Sigmoid colon (tissue), 7 donors: ENCODE measurements around the gene FUT7. TPM values are rescaled to one million over a fixed set of nuclear protein-coding genes. Genes with fewer than 3 reads are reported as not detected.

Experiments used
- DNase-seq: peaks from one replicate; pipeline ENCODE4 v3.0.0-alpha.2; 2019
- H3K27ac ChIP-seq, 4 donors: fragments of 200-600 bp; sonication (generic); one replicate each; pipeline ENCODE4 v1.5.1; 2016 to 2019; ENCODE audit warnings: mild to moderate bottlenecking in 1 of 4
- H3K27me3 ChIP-seq, 3 donors: fragments of 200-600 bp; sonication (generic); one replicate each; pipeline ENCODE4 v1.5.1; 2019; ENCODE audit warnings: mild to moderate bottlenecking in 1 of 3
- H3K36me3 ChIP-seq, 4 donors: fragments of 200-600 bp; sonication (generic); one replicate each; pipeline ENCODE4 v1.5.1; 2016 to 2019
- H3K4me1 ChIP-seq, 4 donors: fragments of 200-600 bp; sonication (generic); one replicate each; pipeline ENCODE4 v1.5.1; 2017 to 2019
- H3K4me3 ChIP-seq, 4 donors: fragments of 200-600 bp; sonication (generic); one replicate each; pipeline ENCODE4 v1.5.1; 2017 to 2019; ENCODE audit warnings: mild to moderate bottlenecking in 2 of 4, moderate library complexity in 1 of 4
- H3K9me3 ChIP-seq, 4 donors: fragments of 200-600 bp in 3 of 4; sonication (generic) in 3 of 4; one replicate each; pipeline versions ENCODE4 v1.5.1 to v1.6.1; 2013 to 2019
- EP300 ChIP-seq, 4 donors: sonication (generic); formaldehyde crosslinking; IDR thresholded peaks; one replicate each; pipeline ENCODE4 v1.6.1; 2017; ENCODE audit warnings: antibody characterized with exemption in 4 of 4
- POLR2A ChIP-seq, 2 donors: fragments of 450-650 bp; IDR thresholded peaks; one replicate each; pipeline ENCODE4 v1.6.1; 2016; ENCODE audit warnings: antibody characterized with exemption in 2 of 2, mild to moderate bottlenecking in 2 of 2, moderate library complexity in 2 of 2
- POLR2AphosphoS5 ChIP-seq, 4 donors: sonication (generic); formaldehyde crosslinking; IDR thresholded peaks; one replicate each; pipeline ENCODE4 v1.6.1; 2017; ENCODE audit warnings: antibody characterized with exemption in 4 of 4
- WGBS, 2 donors: extraction: QIAGEN DNeasy Blood & Tissue Kit; methylation state at CpG; one replicate each; pipeline ENCODE4 v1.1.7; 2013; 5-methylcytosine and 5-hydroxymethylcytosine counted together
- intact Hi-C: fragments of 100-400 bp; cut with DNase I; formaldehyde crosslinking; loops from one replicate; pipeline ENCODE4 v1.15.1; 2023
- polyA plus RNA-seq, 3 donors: library from polyadenylated mRNA; stranded (reverse); fragments of 200-250 nt; gene quantifications; one replicate each; pipeline ENCODE4 v1.2.3, GENCODE V29; 2013
- total RNA-seq, 4 donors: library from RNA; depleted of rRNA; stranded (reverse); fragments of >200 nt; gene quantifications; one replicate each; pipeline ENCODE4 v1.1.0, GENCODE V29; 2016
- TF ChIP-seq, protein P1 (sequence below), 4 experiments: fragments of 450-650 bp in 3 of 4; fragments of 200-600 bp in 1 of 4; IDR thresholded peaks; one replicate each; pipeline ENCODE4 v1.5.1; 2016 to 2019; ENCODE audit warnings: antibody characterized with exemption in 4 of 4, mild to moderate bottlenecking in 3 of 4, moderate library complexity in 2 of 4
- donor health status: healthy with polysubstance abuse.
- donor health status: Bipolar disorder and iron deficiency.
- donor health status: healthy.

FUT7 gene
- total and polyA plus RNA-seq, 7 donors = 0.36 to 1.3 (median 0.84) TPM; not detected in 3

DNA sequence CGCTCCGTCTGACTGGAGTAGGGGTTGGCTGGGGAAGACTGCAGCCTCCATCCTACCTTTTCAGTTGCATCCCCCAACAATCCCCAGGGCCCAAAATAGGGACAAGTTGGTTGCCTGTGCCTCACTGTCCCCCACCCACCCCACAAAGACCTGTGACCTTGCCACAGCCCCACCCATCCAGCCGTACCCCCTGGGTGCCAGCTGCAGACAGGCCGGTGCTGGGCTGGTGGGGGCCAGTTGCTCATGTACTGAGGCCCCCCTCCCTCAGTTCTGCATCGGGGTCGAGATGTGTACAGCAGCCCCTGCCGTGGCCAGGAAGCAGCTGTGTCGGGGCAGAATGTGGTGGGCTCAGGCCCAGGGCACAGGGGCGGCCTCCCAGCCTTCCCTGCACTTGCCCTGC lies 48.7 kb downstream of the FUT7 start:
- Histone ChIP-seq H3K4me3 (no peak overlapping the region), H3K9me3 (no peaks in the 10 kb centered on the region), H3K27me3 (peaks cover 16 to 69% (median 57%) of the 10 kb centered on the region in 3 donors), H3K36me3 (no peaks in the 10 kb centered on the region), H3K27ac (no peak overlapping the region), H3K4me1 (peaks cover 0 to 16% (median 6%) of the 10 kb centered on the region in 4 donors)
- no peak for DNase-seq
- intact Hi-C loops = no loop called here
- 80 to 81% methylated on average over 9 of the region's 9 CpGs for WGBS, 2 donors
- TF ChIP-seq, protein P1, sequence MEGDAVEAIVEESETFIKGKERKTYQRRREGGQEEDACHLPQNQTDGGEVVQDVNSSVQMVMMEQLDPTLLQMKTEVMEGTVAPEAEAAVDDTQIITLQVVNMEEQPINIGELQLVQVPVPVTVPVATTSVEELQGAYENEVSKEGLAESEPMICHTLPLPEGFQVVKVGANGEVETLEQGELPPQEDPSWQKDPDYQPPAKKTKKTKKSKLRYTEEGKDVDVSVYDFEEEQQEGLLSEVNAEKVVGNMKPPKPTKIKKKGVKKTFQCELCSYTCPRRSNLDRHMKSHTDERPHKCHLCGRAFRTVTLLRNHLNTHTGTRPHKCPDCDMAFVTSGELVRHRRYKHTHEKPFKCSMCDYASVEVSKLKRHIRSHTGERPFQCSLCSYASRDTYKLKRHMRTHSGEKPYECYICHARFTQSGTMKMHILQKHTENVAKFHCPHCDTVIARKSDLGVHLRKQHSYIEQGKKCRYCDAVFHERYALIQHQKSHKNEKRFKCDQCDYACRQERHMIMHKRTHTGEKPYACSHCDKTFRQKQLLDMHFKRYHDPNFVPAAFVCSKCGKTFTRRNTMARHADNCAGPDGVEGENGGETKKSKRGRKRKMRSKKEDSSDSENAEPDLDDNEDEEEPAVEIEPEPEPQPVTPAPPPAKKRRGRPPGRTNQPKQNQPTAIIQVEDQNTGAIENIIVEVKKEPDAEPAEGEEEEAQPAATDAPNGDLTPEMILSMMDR (IDR thresholded peaks at IDR 0.05) = no peak
- TF ChIP-seq POLR2A (IDR thresholded peaks at IDR 0.05) (no peak), POLR2AphosphoS5 (IDR thresholded peaks at IDR 0.05) (no peak), EP300 (IDR thresholded peaks at IDR 0.05) (no peak)

DNA sequence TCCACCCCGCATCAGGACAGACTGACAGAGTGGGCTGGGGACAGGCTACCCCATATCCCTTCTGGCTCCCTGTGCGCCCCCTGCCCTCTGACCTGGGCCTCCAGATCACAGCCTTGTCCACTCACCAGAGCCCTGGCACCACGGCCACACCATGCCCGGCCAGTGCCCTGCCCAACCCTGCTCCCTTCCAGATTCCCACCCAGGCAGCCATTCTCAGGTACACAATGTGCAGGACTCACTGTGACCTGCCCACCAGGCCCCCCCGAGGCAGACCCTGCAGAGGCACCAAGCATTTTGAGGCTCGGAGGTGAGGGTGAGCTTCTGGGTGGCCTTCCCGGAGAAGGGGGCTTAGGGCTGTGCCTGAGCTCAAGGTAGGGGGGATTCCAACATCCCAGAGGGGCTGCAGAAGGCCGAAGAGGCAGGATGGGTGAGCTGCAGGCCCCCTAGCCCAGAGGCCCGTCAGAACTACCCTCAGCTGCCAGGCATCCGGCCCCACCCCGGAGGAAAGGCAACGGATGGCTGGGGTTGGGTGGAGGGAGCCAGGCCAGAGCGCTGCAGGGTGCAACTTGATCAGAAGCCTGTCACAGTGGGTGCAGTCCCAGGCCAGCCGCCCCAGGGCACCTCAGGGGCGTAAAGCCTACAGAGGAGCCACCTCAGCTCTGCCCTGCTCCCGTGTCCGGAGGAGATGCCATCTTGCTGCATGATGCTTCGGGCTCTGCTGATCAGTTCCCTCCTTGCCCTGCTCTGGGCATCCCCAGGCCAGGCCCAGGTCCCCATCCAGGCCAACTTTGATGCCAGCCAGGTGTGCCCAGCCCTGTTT lies 49.4 kb downstream of the FUT7 start, which contains the start of gene LCNL1:
Gene LCNL1 (plus strand): TSS at position 762 of the 820 bp plus-strand sequence. CDS start 594 bp downstream, outside the sequence.
- H3K4me3 ChIP-seq = no peak within 1 kb of the TSS
- H3K27me3 ChIP-seq = peaks cover 16 to 69% (median 64%) of the 10 kb centered on the region in 3 donors
- no peaks in the 10 kb centered on the region for H3K36me3 ChIP-seq
- no peak for TF ChIP-seq EP300 (IDR thresholded peaks at IDR 0.05)
- TF ChIP-seq POLR2A (IDR thresholded peaks at IDR 0.05) = no peak
- TF ChIP-seq POLR2AphosphoS5 (IDR thresholded peaks at IDR 0.05) = no peak
- TF ChIP-seq, protein P1 (IDR thresholded peaks at IDR 0.05) = no peak
- H3K4me1 ChIP-seq = peaks cover 0 to 24% (median 13%) of the 10 kb centered on the region in 4 donors
- 77 to 89% methylated on average over 18 of the region's 18 CpGs for WGBS, 2 donors
- H3K9me3 ChIP-seq = no peaks in the 10 kb centered on the region
- intact Hi-C loops = no loop called here
- DNase-seq = no peak
- no peak within 1 kb of the TSS for H3K27ac ChIP-seq

DNA sequence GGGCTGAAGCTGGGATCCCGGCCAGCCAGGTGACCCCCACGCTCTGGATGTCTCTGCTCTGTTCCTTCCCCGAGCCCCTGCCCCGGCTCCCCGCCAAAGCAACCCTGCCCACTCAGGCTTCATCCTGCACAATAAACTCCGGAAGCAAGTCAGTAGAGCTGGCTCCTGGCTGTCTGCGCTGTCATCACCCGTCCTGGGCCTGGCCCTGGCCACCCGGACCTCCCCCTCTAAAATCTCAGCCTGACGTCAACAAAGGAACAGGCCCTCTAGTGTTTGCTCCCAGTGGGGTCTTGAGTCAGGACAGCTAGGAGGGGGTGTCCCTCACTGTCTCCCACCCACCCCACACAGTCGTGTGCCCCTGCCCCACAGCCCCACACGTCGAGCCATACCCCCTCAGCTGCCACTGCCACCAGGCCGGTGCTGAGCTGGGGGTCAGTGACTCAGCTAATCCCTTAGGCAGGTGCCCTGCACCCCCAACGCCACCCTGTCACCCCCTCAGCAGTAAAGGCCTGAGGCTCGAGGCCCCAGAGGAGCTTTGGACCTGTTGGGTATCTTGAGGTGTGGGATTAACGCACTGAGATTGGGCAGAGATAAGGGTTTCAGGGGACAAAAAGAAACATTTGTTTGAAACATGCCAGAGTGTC lies 50.2 kb downstream of the FUT7 start:
- Histone ChIP-seq H3K4me3 (no peak overlapping the region), H3K36me3 (no peaks in the 10 kb centered on the region), H3K27ac (peak overlapping the region in 1 of 4 donors; percentile 20), H3K4me1 (peaks cover 0 to 28% (median 16%) of the 10 kb centered on the region in 4 donors), H3K9me3 (no peaks in the 10 kb centered on the region), H3K27me3 (peaks cover 16 to 65% (median 65%) of the 10 kb centered on the region in 3 donors)
- intact Hi-C loops = no loop called here
- WGBS, 2 donors = 74 to 75% methylated on average over 17 of the region's 17 CpGs
- DNase-seq = no peak
- TF ChIP-seq POLR2AphosphoS5 (IDR thresholded peaks at IDR 0.05) = no peak
- TF ChIP-seq EP300 (IDR thresholded peaks at IDR 0.05) = no peak
- TF ChIP-seq, protein P1 (IDR thresholded peaks at IDR 0.05) = no peak

DNA sequence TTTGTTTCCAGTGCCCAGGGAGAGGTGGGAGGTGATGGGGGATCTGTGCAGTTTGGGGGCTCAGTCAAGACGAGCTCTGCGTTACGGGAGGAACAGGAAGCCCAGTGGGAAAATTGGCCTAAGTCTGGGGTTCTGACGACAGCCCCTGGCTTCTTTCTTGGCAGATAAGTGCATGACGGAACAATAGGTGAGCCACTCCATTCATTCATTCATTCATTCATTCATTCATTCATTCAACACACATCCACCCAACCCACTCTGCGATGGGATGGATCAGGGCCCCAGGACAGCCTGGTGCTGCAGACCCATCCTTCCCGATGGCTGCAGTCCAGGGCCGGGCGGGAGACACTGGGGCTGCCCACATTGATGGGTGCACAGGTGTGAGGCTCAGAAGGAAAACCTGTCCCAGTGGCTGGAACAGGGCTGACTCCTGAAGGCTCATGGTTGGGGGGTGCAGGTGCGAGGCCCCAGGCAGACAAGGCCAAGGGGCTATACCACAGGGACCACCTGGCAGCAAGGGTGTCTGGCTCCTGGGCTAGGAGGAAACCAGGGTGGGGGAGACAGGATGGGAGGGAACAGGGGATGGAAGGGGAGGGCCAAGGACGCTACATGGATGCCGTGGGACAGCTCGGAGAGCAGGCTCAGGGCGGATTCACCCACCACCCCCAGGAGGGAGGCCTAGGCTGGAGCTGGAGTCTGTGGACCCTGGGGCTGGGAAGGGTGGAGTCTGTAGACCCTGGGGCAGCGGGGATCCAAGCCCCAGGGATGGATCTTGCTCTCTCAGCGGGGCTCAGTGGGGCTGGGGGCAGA lies 51.0 kb downstream of the FUT7 start:
- H3K9me3 ChIP-seq = no peaks in the 10 kb centered on the region
- DNase-seq = no peak
- TF ChIP-seq POLR2AphosphoS5 (IDR thresholded peaks at IDR 0.05) (no peak), POLR2A (IDR thresholded peaks at IDR 0.05) (no peak), EP300 (IDR thresholded peaks at IDR 0.05) (no peak)
- TF ChIP-seq, protein P1 (IDR thresholded peaks at IDR 0.05) = no peak
- no peaks in the 10 kb centered on the region for H3K36me3 ChIP-seq
- peak overlapping the region in 1 of 4 donors; percentile 20 for H3K27ac ChIP-seq
- H3K27me3 ChIP-seq = peaks cover 15 to 59% (median 58%) of the 10 kb centered on the region in 3 donors
- WGBS, 2 donors = 90 to 92% methylated on average over 16 of the region's 16 CpGs
- intact Hi-C loops = no loop called here
- H3K4me1 ChIP-seq = peaks cover 0 to 27% (median 16%) of the 10 kb centered on the region in 4 donors
- H3K4me3 ChIP-seq = no peak overlapping the region

Other genes with a start within 250 kb of the FUT7 start
Only the 30 nearest of the 38 such genes appear.
- gene AJM1, start 189.6 kb downstream of the FUT7 start, total RNA-seq = 1 to 10 TPM in 3 of 4 donors, under 1 TPM in 1; 0.82 to 8.6 (median 5.2) TPM
- 1 to 10 TPM in 2 of 3 donors, under 1 TPM in 1; 0.46 to 6.7 (median 1.8) TPM for gene AJM1, start 189.6 kb downstream of the FUT7 start, polyA plus RNA-seq
- 10 to 100 TPM; 39.0 to 73.1 (median 56.4) TPM for gene PHPT1, start 182.7 kb downstream of the FUT7 start, total RNA-seq
- gene PHPT1, start 182.7 kb downstream of the FUT7 start, polyA plus RNA-seq = 100 to 1,000 TPM; 109 to 144 (median 120) TPM
- 1 to 10 TPM in 2 of 4 donors, under 1 TPM in 2; 0.71 to 2.8 (median 1.8) TPM for gene MAMDC4, start 179.7 kb downstream of the FUT7 start, total RNA-seq
- gene MAMDC4, start 179.7 kb downstream of the FUT7 start, polyA plus RNA-seq = 10 to 100 TPM in 1 of 3 donors, 1 to 10 TPM in 2; 1.6 to 25.3 (median 2.4) TPM
- gene EDF1, start 165.8 kb downstream of the FUT7 start, total RNA-seq = 100 to 1,000 TPM; 261 to 303 (median 281) TPM
- 100 to 1,000 TPM; 541 to 755 (median 730) TPM for gene EDF1, start 165.8 kb downstream of the FUT7 start, polyA plus RNA-seq
- 1 to 10 TPM; 1.8 to 5.5 (median 3.9) TPM for gene TRAF2, start 145.6 kb downstream of the FUT7 start, total RNA-seq
- 10 to 100 TPM; 13.2 to 21.9 (median 13.9) TPM for gene TRAF2, start 145.6 kb downstream of the FUT7 start, polyA plus RNA-seq
- 100 to 1,000 TPM; 153 to 202 (median 171) TPM for gene FBXW5, start 87.3 kb downstream of the FUT7 start, total RNA-seq
- 100 to 1,000 TPM; 147 to 182 (median 165) TPM for gene FBXW5, start 87.3 kb downstream of the FUT7 start, polyA plus RNA-seq
- gene C8G, start 86.8 kb downstream of the FUT7 start, total RNA-seq = not detected
- 10 to 100 TPM in 1 of 3 donors, 1 to 10 TPM in 2; 4.2 to 11.1 (median 5.4) TPM for gene C8G, start 86.8 kb downstream of the FUT7 start, polyA plus RNA-seq
- gene LCN12, start 79.8 kb downstream of the FUT7 start, total RNA-seq = 1 to 10 TPM in 1 of 4 donors, not detected in 3; 1.2 TPM
- 1 to 10 TPM in 1 of 3 donors, not detected in 2; 3.0 TPM for gene LCN12, start 79.8 kb downstream of the FUT7 start, polyA plus RNA-seq
- gene PTGDS, start 54.6 kb downstream of the FUT7 start, total RNA-seq = 10 to 100 TPM; 11.8 to 36.6 (median 32.4) TPM
- gene PTGDS, start 54.6 kb downstream of the FUT7 start, polyA plus RNA-seq = 100 to 1,000 TPM in 1 of 3 donors, 10 to 100 TPM in 1, 1 to 10 TPM in 1; 8.3 to 218 (median 24.0) TPM
- gene LCNL1, start 49.1 kb downstream of the FUT7 start, total RNA-seq = 1 to 10 TPM in 1 of 4 donors, under 1 TPM in 3; 0.14 to 1.1 (median 0.43) TPM
- gene LCNL1, start 49.1 kb downstream of the FUT7 start, polyA plus RNA-seq = under 1 TPM in 1 of 3 donors, not detected in 2; 0.50 TPM
- 10 to 100 TPM; 28.0 to 38.0 (median 36.2) TPM for gene PAXX, start 39.7 kb downstream of the FUT7 start, total RNA-seq
- 10 to 100 TPM; 28.4 to 80.9 (median 40.8) TPM for gene PAXX, start 39.7 kb downstream of the FUT7 start, polyA plus RNA-seq
- gene CLIC3, start 35.5 kb downstream of the FUT7 start, total RNA-seq = 1 to 10 TPM in 1 of 4 donors, not detected in 3; 1.4 TPM
- 1 to 10 TPM in 1 of 3 donors, not detected in 2; 4.7 TPM for gene CLIC3, start 35.5 kb downstream of the FUT7 start, polyA plus RNA-seq
- gene ABCA2, start 3.9 kb downstream of the FUT7 start, total RNA-seq = 10 to 100 TPM in 3 of 4 donors, 1 to 10 TPM in 1; 9.2 to 19.7 (median 13.2) TPM
- 10 to 100 TPM in 1 of 3 donors, 1 to 10 TPM in 2; 6.0 to 28.6 (median 9.0) TPM for gene ABCA2, start 3.9 kb downstream of the FUT7 start, polyA plus RNA-seq
- 100 to 1,000 TPM in 1 of 4 donors, 10 to 100 TPM in 3; 21.4 to 101 (median 42.4) TPM for gene NPDC1, start 14.1 kb upstream of the FUT7 start, total RNA-seq
- gene NPDC1, start 14.1 kb upstream of the FUT7 start, polyA plus RNA-seq = 100 to 1,000 TPM in 1 of 3 donors, 10 to 100 TPM in 2; 47.9 to 118 (median 91.9) TPM
- 1 to 10 TPM in 3 of 4 donors, not detected in 1; 1.2 to 2.2 (median 2.1) TPM for gene ENTPD2, start 22.0 kb upstream of the FUT7 start, total RNA-seq
- 1 to 10 TPM in 2 of 3 donors, under 1 TPM in 1; 0.92 to 6.4 (median 3.0) TPM for gene ENTPD2, start 22.0 kb upstream of the FUT7 start, polyA plus RNA-seq
- gene SAPCD2, start 38.5 kb upstream of the FUT7 start, total RNA-seq = under 1 TPM in 1 of 4 donors, not detected in 3; 0.81 TPM
- gene SAPCD2, start 38.5 kb upstream of the FUT7 start, polyA plus RNA-seq = 10 to 100 TPM in 1 of 3 donors, 1 to 10 TPM in 2; 3.6 to 16.4 (median 3.7) TPM
- 1 to 10 TPM; 2.9 to 9.1 (median 4.8) TPM for gene UAP1L1, start 45.4 kb upstream of the FUT7 start, total RNA-seq
- gene UAP1L1, start 45.4 kb upstream of the FUT7 start, polyA plus RNA-seq = 1 to 10 TPM; 4.2 to 9.6 (median 6.0) TPM
- gene MAN1B1, start 54.9 kb upstream of the FUT7 start, total RNA-seq = 10 to 100 TPM; 27.8 to 34.9 (median 28.7) TPM
- gene MAN1B1, start 54.9 kb upstream of the FUT7 start, polyA plus RNA-seq = 10 to 100 TPM; 12.0 to 52.0 (median 14.1) TPM
- 100 to 1,000 TPM in 2 of 4 donors, 10 to 100 TPM in 2; 88.5 to 140 (median 111) TPM for gene DPP7, start 82.6 kb upstream of the FUT7 start, total RNA-seq
- 100 to 1,000 TPM in 1 of 3 donors, 10 to 100 TPM in 2; 26.6 to 158 (median 36.6) TPM for gene DPP7, start 82.6 kb upstream of the FUT7 start, polyA plus RNA-seq
- 1 to 10 TPM in 1 of 4 donors, under 1 TPM in 3; 0.16 to 1.1 (median 0.38) TPM for gene GRIN1, start 107.1 kb upstream of the FUT7 start, total RNA-seq
- gene GRIN1, start 107.1 kb upstream of the FUT7 start, polyA plus RNA-seq = under 1 TPM in 1 of 3 donors, not detected in 2; 0.69 TPM
- under 1 TPM in 1 of 4 donors, not detected in 3; 0.68 TPM for gene LRRC26, start 138.0 kb upstream of the FUT7 start, total RNA-seq
- 1 to 10 TPM; 1.2 to 6.3 (median 1.4) TPM for gene LRRC26, start 138.0 kb upstream of the FUT7 start, polyA plus RNA-seq
- gene TMEM210, start 140.0 kb upstream of the FUT7 start, total RNA-seq = not detected
- under 1 TPM in 1 of 3 donors, not detected in 2; 0.12 TPM for gene TMEM210, start 140.0 kb upstream of the FUT7 start, polyA plus RNA-seq
- gene ANAPC2, start 156.5 kb upstream of the FUT7 start, total RNA-seq = 10 to 100 TPM; 21.0 to 27.4 (median 24.6) TPM
- 10 to 100 TPM; 12.5 to 49.3 (median 13.2) TPM for gene ANAPC2, start 156.5 kb upstream of the FUT7 start, polyA plus RNA-seq
- gene SSNA1, start 156.6 kb upstream of the FUT7 start, total RNA-seq = 100 to 1,000 TPM in 1 of 4 donors, 10 to 100 TPM in 3; 39.6 to 122 (median 76.3) TPM
- 100 to 1,000 TPM in 2 of 3 donors, 10 to 100 TPM in 1; 93.2 to 112 (median 105) TPM for gene SSNA1, start 156.6 kb upstream of the FUT7 start, polyA plus RNA-seq
- 1 to 10 TPM; 3.0 to 4.6 (median 3.8) TPM for gene TPRN, start 168.7 kb upstream of the FUT7 start, total RNA-seq
- gene TPRN, start 168.7 kb upstream of the FUT7 start, polyA plus RNA-seq = 10 to 100 TPM; 64.9 to 80.5 (median 78.1) TPM
- gene TMEM203, start 173.6 kb upstream of the FUT7 start, total RNA-seq = 10 to 100 TPM; 24.8 to 33.4 (median 29.1) TPM
- 10 to 100 TPM; 27.5 to 42.0 (median 38.4) TPM for gene TMEM203, start 173.6 kb upstream of the FUT7 start, polyA plus RNA-seq
- 10 to 100 TPM in 1 of 4 donors, 1 to 10 TPM in 3; 3.8 to 12.7 (median 5.1) TPM for gene NDOR1, start 173.6 kb upstream of the FUT7 start, total RNA-seq
- 10 to 100 TPM in 1 of 3 donors, 1 to 10 TPM in 2; 5.4 to 20.2 (median 6.0) TPM for gene NDOR1, start 173.6 kb upstream of the FUT7 start, polyA plus RNA-seq
- 1 to 10 TPM in 2 of 4 donors, under 1 TPM in 1, not detected in 1; 0.54 to 1.9 (median 1.1) TPM for gene RNF208, start 190.2 kb upstream of the FUT7 start, total RNA-seq
- gene RNF208, start 190.2 kb upstream of the FUT7 start, polyA plus RNA-seq = 1 to 10 TPM; 4.8 to 8.8 (median 5.5) TPM
- gene CYSRT1, start 193.1 kb upstream of the FUT7 start, total RNA-seq = under 1 TPM in 1 of 4 donors, not detected in 3; 0.33 TPM
- gene CYSRT1, start 193.1 kb upstream of the FUT7 start, polyA plus RNA-seq = 1 to 10 TPM in 1 of 3 donors, under 1 TPM in 1, not detected in 1; 0.54 to 1.2 TPM
- gene RNF224, start 195.4 kb upstream of the FUT7 start, total RNA-seq = not detected
- gene RNF224, start 195.4 kb upstream of the FUT7 start, polyA plus RNA-seq = under 1 TPM in 1 of 3 donors, not detected in 2; 0.04 TPM